ENCODE results near the gene GABBR1.

The GABBR1 gene

DNA sequence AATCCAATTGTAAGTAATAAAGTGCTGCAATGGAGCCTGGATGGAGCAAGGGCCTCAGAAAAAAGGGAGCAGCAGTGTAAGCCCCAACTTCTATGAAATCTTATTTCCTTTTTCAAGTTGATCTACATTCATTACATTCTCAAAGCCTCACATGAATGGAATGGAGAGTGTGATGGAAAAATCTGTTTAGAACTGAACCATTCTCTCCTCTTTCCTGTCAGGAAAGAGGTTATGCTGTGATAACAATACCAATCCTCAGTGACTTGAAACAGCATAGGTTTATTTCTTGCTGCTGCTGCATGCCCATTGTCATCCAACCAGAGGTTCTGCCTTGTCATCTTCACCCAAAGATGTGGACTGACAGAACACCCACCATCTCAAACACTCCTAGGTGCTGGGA lies 56.9 kb downstream of the GABBR1 start:
- Histone ChIP-seq H3K4me3 (no peak overlapping the region), H3K27ac (no peak overlapping the region), H3K36me3 (ENCODE audit: insufficient read depth, low read length) (no peaks in the 10 kb centered on the region), H3K9me3 (ENCODE audit: low read depth, low read length) (no peaks in the 10 kb centered on the region), H3K9ac (ENCODE audit: insufficient read length) (no peak overlapping the region)
- TF ChIP-seq EZH2 (IDR thresholded peaks at IDR 0.05) (no peak), POLR2AphosphoS5 (IDR thresholded peaks at IDR 0.05; ENCODE audit: borderline replicate concordance, low read depth, low read length) (no peak), FOXP2 (optimal IDR thresholded peaks at IDR 0.05; ENCODE audit: control extremely low read depth, extremely low read length, insufficient read depth) (no peak)
- DNase-seq (ENCODE audit: low read depth, low spot score): no peak

DNA sequence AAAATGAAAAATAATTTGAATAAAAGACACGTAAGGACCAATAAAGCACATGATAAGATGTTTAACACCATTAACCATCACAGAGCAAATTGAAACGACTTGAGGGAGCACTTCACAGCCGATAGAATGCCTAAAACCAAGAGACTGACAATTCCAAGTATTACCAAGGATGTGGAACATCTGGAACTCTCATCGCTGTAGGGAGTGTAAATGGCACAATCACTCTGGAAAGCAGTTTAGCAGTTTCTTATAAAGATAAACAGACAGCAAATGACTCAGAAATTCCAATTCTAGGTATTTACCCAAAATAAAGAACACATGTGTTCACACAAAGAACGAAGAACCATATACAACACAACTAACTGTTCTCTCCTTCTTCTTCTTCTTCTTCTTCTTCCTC lies 65.0 kb downstream of the GABBR1 start:
- DNase-seq (ENCODE audit: low read depth, low spot score): no peak
- no peak overlapping the region for H3K9ac ChIP-seq (ENCODE audit: insufficient read length)

DNA sequence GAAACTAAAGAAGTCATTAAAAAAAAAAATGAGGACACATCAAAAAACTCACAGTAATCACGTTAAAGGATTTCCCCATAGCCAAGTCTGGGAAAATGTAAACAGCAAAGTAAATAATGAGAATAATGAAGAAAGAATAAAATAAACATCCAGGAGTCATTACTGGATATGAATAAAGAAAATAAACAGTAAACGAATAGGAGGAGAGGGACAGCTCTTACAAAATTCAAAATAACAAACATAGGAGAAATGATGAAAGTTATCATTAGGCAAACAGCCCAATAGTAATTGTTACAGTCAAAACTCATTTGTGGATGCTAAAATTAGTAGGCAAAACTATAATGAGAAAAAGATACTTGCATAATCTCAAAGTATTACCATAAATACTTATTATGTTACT lies 65.4 kb downstream of the GABBR1 start:
- TF ChIP-seq FOXP2 (optimal IDR thresholded peaks at IDR 0.05; ENCODE audit: control extremely low read depth, extremely low read length, insufficient read depth) (no peak), EZH2 (IDR thresholded peaks at IDR 0.05) (no peak), POLR2AphosphoS5 (IDR thresholded peaks at IDR 0.05; ENCODE audit: borderline replicate concordance, low read depth, low read length) (no peak)
- no peak for DNase-seq (ENCODE audit: low read depth, low spot score)

More for the DNA sequence above, 65.0 kb downstream of the GABBR1 start:
- no peaks in the 10 kb centered on the region for H3K9me3 ChIP-seq (ENCODE audit: low read depth, low read length)
- H3K4me3 ChIP-seq: no peak overlapping the region
- H3K36me3 ChIP-seq (ENCODE audit: insufficient read depth, low read length): no peaks in the 10 kb centered on the region
- no peak overlapping the region for H3K27ac ChIP-seq
- no peak for TF ChIP-seq FOXP2 (optimal IDR thresholded peaks at IDR 0.05; ENCODE audit: control extremely low read depth, extremely low read length, insufficient read depth)
- no peak for TF ChIP-seq EZH2 (IDR thresholded peaks at IDR 0.05)
- no peak for TF ChIP-seq POLR2AphosphoS5 (IDR thresholded peaks at IDR 0.05; ENCODE audit: borderline replicate concordance, low read depth, low read length)

DNA sequence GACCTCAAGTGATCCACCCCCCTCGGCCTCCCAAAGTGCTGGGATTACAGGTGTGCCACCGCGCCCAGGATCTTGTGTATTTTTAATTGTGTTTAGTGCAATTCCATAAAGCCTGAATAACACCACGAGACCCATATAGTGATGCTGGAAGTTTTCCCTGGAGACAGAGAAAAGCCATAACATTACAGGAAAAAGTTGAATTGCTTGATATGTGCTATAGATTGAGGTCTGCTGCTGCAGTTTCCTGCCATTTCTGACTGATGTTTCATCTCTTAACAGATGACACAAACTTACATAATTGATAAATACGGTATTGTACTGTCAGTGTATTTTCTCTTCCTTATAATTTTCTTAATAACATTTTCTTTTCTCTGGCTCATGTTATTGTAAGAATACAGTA lies 66.1 kb downstream of the GABBR1 start:
- no peak for TF ChIP-seq POLR2AphosphoS5 (IDR thresholded peaks at IDR 0.05; ENCODE audit: borderline replicate concordance, low read depth, low read length)
- TF ChIP-seq EZH2 (IDR thresholded peaks at IDR 0.05): no peak
- TF ChIP-seq FOXP2 (optimal IDR thresholded peaks at IDR 0.05; ENCODE audit: control extremely low read depth, extremely low read length, insufficient read depth): no peak
- no peaks in the 10 kb centered on the region for H3K9me3 ChIP-seq (ENCODE audit: low read depth, low read length)
- H3K36me3 ChIP-seq (ENCODE audit: insufficient read depth, low read length): no peaks in the 10 kb centered on the region
- no peak overlapping the region for H3K27ac ChIP-seq
- DNase-seq (ENCODE audit: low read depth, low spot score): no peak
- no peak overlapping the region for H3K9ac ChIP-seq (ENCODE audit: insufficient read length)
- no peak overlapping the region for H3K4me3 ChIP-seq

More for the DNA sequence above, 65.4 kb downstream of the GABBR1 start:
- H3K36me3 ChIP-seq (ENCODE audit: insufficient read depth, low read length): no peaks in the 10 kb centered on the region
- no peak overlapping the region for H3K9ac ChIP-seq (ENCODE audit: insufficient read length)
- no peaks in the 10 kb centered on the region for H3K9me3 ChIP-seq (ENCODE audit: low read depth, low read length)
- H3K27ac ChIP-seq: no peak overlapping the region
- no peak overlapping the region for H3K4me3 ChIP-seq

DNA sequence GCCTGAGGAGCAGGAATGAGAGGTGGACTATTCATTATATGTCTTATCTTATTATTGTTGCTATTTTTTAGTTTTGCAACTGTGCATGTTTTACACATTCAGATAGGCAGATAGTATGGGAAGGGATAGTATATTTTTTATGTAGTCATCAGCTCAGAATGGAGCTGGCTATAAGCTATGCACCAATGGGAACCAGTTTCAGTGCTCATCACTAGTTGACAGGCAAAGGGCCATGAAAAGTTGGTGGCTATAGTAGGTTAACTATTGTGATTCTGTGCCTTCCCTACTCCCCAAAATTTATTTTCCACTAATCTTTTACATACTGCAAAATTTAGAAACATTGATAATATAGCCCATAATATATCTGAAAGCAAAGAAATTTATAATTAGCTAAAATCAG lies 68.1 kb downstream of the GABBR1 start:
- no peaks in the 10 kb centered on the region for H3K9me3 ChIP-seq (ENCODE audit: low read depth, low read length)
- no peak overlapping the region for H3K4me3 ChIP-seq
- H3K36me3 ChIP-seq (ENCODE audit: insufficient read depth, low read length): no peaks in the 10 kb centered on the region
- no peak overlapping the region for H3K9ac ChIP-seq (ENCODE audit: insufficient read length)
- no peak for DNase-seq (ENCODE audit: low read depth, low spot score)
- TF ChIP-seq EZH2 (IDR thresholded peaks at IDR 0.05) (no peak), FOXP2 (optimal IDR thresholded peaks at IDR 0.05; ENCODE audit: control extremely low read depth, extremely low read length, insufficient read depth) (no peak), POLR2AphosphoS5 (IDR thresholded peaks at IDR 0.05; ENCODE audit: borderline replicate concordance, low read depth, low read length) (no peak)
- H3K27ac ChIP-seq: no peak overlapping the region

DNA sequence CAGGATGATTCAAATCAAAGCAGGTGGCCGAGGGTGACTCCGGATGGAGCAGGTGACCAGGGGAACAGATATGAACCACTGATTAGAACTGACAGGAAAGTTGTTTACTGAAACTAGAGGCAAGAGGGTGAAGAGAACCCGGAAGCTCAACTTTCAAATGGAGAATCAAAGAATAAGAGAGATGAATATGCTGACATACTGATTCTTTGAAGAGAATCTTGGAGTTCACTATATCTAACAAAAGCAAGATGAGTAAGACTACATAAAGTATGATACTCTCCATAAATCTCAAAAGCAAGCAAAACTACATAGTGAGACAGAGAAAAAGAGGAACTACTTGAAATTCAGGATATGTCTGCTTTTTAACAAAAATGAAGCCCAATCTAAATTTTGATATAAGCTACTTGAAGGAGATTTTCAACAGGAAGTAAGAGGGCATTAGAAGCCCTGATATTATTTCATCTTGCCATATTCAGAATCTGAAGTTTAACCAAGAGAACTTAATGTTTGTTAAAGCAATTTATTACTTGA lies 69.5 kb downstream of the GABBR1 start:
- Histone ChIP-seq H3K27ac (no peak overlapping the region), H3K9ac (ENCODE audit: insufficient read length) (no peak overlapping the region), H3K9me3 (ENCODE audit: low read depth, low read length) (no peaks in the 10 kb centered on the region), H3K4me3 (no peak overlapping the region), H3K36me3 (ENCODE audit: insufficient read depth, low read length) (no peaks in the 10 kb centered on the region)
- TF ChIP-seq FOXP2 (optimal IDR thresholded peaks at IDR 0.05; ENCODE audit: control extremely low read depth, extremely low read length, insufficient read depth) (no peak), EZH2 (IDR thresholded peaks at IDR 0.05) (no peak), POLR2AphosphoS5 (IDR thresholded peaks at IDR 0.05; ENCODE audit: borderline replicate concordance, low read depth, low read length) (no peak)
- DNase-seq (ENCODE audit: low read depth, low spot score): no peak

DNA sequence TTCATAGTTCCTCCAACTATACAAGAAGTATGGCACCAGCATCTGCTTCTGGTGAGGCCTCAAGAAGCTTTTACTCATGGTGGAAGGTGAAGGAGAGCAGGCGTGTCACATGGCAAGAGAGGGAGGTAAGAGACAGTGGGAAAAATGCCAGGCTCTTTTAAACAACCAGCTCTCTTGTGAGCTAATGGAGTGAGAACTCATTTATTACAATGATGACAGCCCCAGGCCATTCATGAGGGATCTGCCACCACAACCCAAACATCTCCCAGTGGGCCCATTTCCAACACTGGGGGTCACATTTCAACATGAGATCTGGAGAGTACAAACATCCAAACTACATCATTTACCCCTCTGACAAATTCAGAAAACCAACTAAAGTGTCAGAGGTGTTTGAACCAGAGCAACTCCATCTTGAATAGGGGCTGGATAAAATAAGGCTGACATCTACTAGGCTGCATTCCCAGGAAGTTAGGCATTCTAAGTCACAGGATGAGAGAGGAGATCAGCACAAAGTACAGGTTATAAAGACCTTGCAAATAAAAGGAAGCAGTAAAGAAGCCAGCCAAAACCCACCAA lies 71.3 kb downstream of the GABBR1 start:
- no peak overlapping the region for H3K27ac ChIP-seq
- H3K36me3 ChIP-seq (ENCODE audit: insufficient read depth, low read length): no peaks in the 10 kb centered on the region
- H3K9ac ChIP-seq (ENCODE audit: insufficient read length): no peak overlapping the region
- H3K4me3 ChIP-seq: no peak overlapping the region
- H3K9me3 ChIP-seq (ENCODE audit: low read depth, low read length): no peaks in the 10 kb centered on the region
- TF ChIP-seq POLR2AphosphoS5 (IDR thresholded peaks at IDR 0.05; ENCODE audit: borderline replicate concordance, low read depth, low read length): no peak
- TF ChIP-seq EZH2 (IDR thresholded peaks at IDR 0.05): no peak
- no peak for TF ChIP-seq FOXP2 (optimal IDR thresholded peaks at IDR 0.05; ENCODE audit: control extremely low read depth, extremely low read length, insufficient read depth)
- no peak for DNase-seq (ENCODE audit: low read depth, low spot score)

DNA sequence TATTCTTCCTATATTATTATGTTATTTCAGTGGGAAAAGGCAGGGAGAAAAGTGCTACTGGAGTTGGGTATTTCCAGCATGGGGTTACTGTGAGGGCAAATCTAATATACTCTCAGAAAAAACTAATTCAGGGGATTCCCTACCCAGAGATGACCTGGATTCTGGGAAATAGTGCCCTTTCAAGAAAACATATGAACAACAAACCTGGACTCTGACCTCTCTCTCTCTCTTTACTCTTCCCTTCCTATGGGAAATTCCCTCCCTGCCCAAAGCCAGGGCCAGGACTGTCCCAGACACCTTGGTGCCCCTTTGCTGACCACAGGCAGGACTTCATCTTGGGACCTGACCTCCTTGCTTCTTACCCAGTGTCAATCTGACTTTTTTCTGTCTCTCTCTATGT lies 71.9 kb downstream of the GABBR1 start:
- Histone ChIP-seq H3K4me3 (no peak overlapping the region), H3K27ac (no peak overlapping the region), H3K36me3 (ENCODE audit: insufficient read depth, low read length) (no peaks in the 10 kb centered on the region), H3K9ac (ENCODE audit: insufficient read length) (no peak overlapping the region), H3K9me3 (ENCODE audit: low read depth, low read length) (no peaks in the 10 kb centered on the region)
- TF ChIP-seq POLR2AphosphoS5 (IDR thresholded peaks at IDR 0.05; ENCODE audit: borderline replicate concordance, low read depth, low read length): no peak
- TF ChIP-seq FOXP2 (optimal IDR thresholded peaks at IDR 0.05; ENCODE audit: control extremely low read depth, extremely low read length, insufficient read depth): no peak
- TF ChIP-seq EZH2 (IDR thresholded peaks at IDR 0.05): no peak
- DNase-seq (ENCODE audit: low read depth, low spot score): no peak

Data from SK-N-MC (cell line).